ENCODE measurements around the gene BRD3OS. TPM values are rescaled to one million over a fixed set of nuclear protein-coding genes. Genes with fewer than 3 reads are reported as not detected.
"Not testable (repeated sequence)": the region's sequence is repeated elsewhere in the genome, so short reads cannot be mapped to it uniquely, and the experiment has no call there.

The BRD3OS gene
- polyA plus RNA-seq, 1 donor = 8.4 TPM

DNA sequence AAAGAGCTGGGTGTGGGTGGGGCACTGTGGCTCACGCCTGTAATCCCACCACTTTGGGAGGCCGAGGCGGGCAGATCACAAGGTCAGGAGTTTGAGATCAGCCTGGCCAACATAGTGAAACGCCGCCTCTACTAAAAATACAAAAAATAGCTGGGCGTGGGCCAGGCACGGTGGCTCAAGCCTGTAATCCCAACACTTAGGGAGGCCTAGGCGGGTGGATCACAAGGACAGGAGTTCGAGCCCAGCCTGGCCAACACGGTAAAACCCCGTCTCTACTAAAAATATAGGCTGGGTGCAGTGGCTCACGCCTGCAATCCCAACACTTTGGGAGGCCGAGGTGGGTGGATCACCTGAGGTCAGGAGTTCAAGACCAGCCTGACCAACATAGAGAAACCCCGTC is 36.5 kb upstream of the BRD3OS start:
- not testable (repeated sequence) for H3K9me3 ChIP-seq (ENCODE audit: control insufficient read depth, low read depth, low read length); H3K4me3 ChIP-seq (ENCODE audit: low read length); DNase-seq; H3K27me3 ChIP-seq (ENCODE audit: control insufficient read depth, insufficient read depth, low read length); H3K27ac ChIP-seq (ENCODE audit: low read length)
- H3K4me1 ChIP-seq (ENCODE audit: control insufficient read depth, insufficient read depth, low read length) = peaks cover 28% of the 10 kb centered on the region
- H3K36me3 ChIP-seq (ENCODE audit: control insufficient read depth, insufficient read depth, low read length) = peaks cover 12% of the 10 kb centered on the region
- WGBS (ENCODE audit: insufficient coverage, low lambda C conversion rate) = no CpG with 5 or more reads among the region's 14 CpGs

DNA sequence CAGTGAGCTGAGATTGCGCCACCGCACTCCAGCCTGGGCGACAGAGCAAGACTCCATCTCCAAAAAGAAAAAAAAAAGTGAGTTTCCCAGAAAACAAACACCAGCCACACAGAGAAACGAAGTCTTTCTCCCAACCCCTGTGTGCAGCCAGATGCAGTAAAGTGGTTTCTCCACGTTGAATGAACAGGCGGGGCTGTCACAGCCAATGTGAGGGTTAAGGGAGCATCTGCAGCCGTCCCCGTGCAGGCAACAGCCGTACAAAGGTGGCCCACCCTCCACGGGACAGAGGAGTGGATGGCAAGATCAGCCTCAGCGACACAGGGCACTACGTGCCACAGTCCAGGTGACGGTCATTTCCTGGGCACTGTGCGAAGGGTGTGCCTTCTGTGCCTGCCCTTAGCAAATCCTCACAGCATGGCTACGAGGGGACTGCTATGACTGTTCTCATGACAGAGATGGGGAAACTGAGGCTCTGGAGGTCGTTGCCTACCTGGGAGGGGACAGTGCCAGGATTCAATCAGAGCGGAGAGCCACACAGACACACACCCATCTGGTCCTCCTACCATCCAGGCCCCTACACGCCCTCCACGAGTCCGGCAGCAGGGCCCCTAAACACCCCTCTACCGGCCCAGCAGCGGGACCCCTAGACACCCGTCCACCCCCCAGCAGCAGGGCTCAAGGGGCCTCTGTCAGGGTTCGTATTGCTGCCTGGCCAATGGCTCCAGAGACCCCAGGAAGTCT is 35.5 kb upstream of the BRD3OS start:
- peak in 1 of 2 donors; percentile 47 for DNase-seq
- H3K27ac ChIP-seq (ENCODE audit: low read length) = peak overlapping the region; percentile 100
- WGBS (ENCODE audit: insufficient coverage, low lambda C conversion rate) = no CpG with 5 or more reads among the region's 24 CpGs
- peaks cover 34% of the 10 kb centered on the region for H3K4me1 ChIP-seq (ENCODE audit: control insufficient read depth, insufficient read depth, low read length)
- peaks cover 2% of the 10 kb centered on the region for H3K9me3 ChIP-seq (ENCODE audit: control insufficient read depth, low read depth, low read length)
- no peaks in the 10 kb centered on the region for H3K27me3 ChIP-seq (ENCODE audit: control insufficient read depth, insufficient read depth, low read length)
- peak overlapping the region; percentile 67 for H3K4me3 ChIP-seq (ENCODE audit: low read length)
- H3K36me3 ChIP-seq (ENCODE audit: control insufficient read depth, insufficient read depth, low read length) = peaks cover 12% of the 10 kb centered on the region

DNA sequence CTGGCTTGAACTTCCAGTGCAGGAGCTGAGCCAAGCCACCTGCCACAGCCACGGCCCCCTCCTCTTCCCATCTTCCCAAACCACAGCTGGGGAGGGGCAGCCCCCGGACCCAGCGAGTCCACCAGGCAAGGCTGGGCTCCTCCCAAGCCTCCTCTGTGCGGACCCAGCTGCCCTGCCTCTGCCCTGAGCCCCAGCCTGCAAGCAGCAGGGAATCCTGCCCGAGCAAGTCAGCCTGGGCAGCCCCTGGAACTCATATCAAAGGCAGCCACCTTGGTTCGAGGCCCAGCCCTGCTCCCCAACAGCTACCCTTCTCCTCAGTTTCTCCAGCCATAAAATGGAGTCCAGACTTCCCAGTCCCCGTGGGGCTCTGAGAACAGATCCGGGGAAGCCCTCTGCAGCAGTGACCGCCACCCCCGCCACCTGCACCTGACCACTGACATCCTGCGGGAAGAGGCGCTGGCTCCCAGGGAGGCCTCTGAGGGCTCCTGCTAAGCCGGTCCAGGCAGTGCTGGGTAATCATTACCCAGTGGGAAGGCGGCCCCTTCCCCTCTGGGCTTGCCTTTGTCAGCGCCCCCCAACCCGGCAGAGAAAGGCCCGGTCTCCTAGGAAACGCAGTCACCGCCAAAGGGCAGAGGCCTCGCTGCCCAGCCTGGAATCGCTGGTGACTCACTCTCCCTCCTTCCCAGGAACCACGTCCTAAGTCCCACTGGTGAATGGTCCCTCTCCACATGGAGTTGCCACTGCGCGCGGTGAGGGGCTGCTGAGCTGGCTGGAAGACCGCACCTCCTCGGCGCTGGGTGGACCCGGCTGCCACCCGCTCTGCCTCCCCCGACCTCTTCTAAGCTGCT is 34.7 kb upstream of the BRD3OS start:
- DNase-seq = peak; percentile 96 to 98
- H3K27me3 ChIP-seq (ENCODE audit: control insufficient read depth, insufficient read depth, low read length) = no peaks in the 10 kb centered on the region
- H3K9me3 ChIP-seq (ENCODE audit: control insufficient read depth, low read depth, low read length) = peaks cover 2% of the 10 kb centered on the region
- H3K27ac ChIP-seq (ENCODE audit: low read length) = peak overlapping the region; percentile 100
- H3K4me1 ChIP-seq (ENCODE audit: control insufficient read depth, insufficient read depth, low read length) = peaks cover 31% of the 10 kb centered on the region
- peak overlapping the region; percentile 67 for H3K4me3 ChIP-seq (ENCODE audit: low read length)
- H3K36me3 ChIP-seq (ENCODE audit: control insufficient read depth, insufficient read depth, low read length) = peaks cover 12% of the 10 kb centered on the region
- WGBS (ENCODE audit: insufficient coverage, low lambda C conversion rate) = no CpG with 5 or more reads among the region's 31 CpGs

DNA sequence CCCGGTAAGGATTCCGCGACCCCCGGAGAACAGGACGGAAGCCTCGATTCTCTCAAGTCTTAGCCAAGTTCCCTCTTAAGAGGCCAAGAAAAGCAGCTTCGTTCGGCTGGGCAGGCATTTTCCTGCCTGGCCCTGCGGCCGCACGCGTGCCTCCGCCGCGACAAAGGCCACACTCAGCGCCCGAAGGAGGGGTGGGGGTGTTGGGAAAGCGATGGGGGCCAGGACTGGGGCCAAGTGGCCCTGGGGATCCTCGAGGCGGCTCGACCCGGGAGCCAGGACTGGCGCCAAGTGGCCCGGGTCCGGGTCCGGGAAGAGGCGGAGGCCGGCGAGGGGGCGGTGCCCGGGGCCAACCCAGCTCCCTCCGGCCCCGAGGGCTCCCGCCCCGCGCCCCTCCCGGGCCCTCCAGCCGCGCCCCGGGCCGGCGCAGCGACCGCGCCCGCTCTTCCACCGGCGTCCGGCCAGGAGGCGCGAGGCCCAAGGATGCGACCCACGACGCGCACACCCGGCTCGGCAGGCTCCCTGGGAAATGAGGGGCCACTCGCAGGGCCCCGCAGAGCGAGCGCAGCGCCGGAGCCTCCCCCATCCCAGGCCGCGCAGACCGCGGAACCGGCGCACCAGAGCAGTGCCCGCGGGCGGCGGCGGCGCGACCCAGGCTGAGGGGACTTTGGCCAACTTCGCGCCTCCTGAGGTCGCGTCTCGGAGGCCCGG is 33.9 kb upstream of the BRD3OS start:
- no CpG with 5 or more reads among the region's 82 CpGs for WGBS (ENCODE audit: insufficient coverage, low lambda C conversion rate)
- peaks cover 31% of the 10 kb centered on the region for H3K4me1 ChIP-seq (ENCODE audit: control insufficient read depth, insufficient read depth, low read length)
- peak overlapping the region; percentile 100 for H3K27ac ChIP-seq (ENCODE audit: low read length)

DNA sequence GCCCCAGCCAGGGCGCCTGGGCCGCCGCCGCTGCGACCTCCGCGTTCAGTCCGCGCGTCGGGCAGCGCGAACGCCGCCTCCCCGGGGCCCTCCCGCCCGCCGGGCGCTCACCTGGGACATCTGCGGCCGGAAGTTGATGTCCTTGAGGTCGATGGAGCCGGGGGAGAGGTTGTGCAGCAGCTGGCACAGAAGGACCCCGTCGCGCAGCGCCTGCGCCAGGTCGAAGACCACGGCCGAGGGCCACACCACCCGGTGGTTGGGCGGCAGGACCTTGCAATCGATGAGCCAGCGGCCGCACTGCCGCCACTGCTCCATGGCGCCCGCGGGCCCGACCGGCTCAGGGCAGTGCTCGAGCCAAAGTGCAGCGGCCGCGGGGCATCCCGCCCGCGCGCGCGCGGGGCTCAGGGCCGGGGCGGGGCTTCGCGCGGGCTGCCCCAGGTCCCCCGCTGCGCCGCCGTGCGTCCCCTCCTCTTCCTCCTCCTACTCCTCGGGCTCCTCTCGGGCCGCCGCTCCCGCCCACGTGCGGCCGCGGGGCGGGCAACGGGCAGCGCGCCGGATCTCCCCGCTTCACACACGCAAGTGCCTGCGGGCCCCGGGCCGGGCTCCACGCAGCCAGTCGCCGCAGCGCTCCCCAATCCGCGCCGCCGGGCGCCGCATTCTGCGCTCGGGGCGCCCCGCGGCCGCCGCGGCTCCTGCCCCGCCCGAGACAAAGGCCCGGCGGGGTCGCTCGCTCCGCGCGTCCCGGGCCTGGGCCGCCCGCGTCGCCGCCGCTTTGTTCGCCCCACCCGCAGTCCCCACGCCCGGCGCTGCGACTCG is 33.1 kb upstream of the BRD3OS start, which contains the start of gene VAV2:
TSS of gene VAV2 (minus strand) at position 361 of the 816 bp plus-strand sequence. CDS start at position 315, 46 bp downstream.
- H3K4me3 ChIP-seq (ENCODE audit: low read length) = peak within 1 kb of the TSS; percentile 79
- WGBS (ENCODE audit: insufficient coverage, low lambda C conversion rate) = no CpG with 5 or more reads among the region's 124 CpGs
- DNase-seq = peak in 1 of 2 donors; percentile 81

More for the DNA sequence above, 33.9 kb upstream of the BRD3OS start:
- Histone ChIP-seq H3K27me3 (ENCODE audit: control insufficient read depth, insufficient read depth, low read length) (no peaks in the 10 kb centered on the region), H3K4me3 (ENCODE audit: low read length) (peak overlapping the region; percentile 67), H3K36me3 (ENCODE audit: control insufficient read depth, insufficient read depth, low read length) (peaks cover 9% of the 10 kb centered on the region), H3K9me3 (ENCODE audit: control insufficient read depth, low read depth, low read length) (peaks cover 2% of the 10 kb centered on the region)
- peak in 1 of 2 donors; percentile 67 for DNase-seq

DNA sequence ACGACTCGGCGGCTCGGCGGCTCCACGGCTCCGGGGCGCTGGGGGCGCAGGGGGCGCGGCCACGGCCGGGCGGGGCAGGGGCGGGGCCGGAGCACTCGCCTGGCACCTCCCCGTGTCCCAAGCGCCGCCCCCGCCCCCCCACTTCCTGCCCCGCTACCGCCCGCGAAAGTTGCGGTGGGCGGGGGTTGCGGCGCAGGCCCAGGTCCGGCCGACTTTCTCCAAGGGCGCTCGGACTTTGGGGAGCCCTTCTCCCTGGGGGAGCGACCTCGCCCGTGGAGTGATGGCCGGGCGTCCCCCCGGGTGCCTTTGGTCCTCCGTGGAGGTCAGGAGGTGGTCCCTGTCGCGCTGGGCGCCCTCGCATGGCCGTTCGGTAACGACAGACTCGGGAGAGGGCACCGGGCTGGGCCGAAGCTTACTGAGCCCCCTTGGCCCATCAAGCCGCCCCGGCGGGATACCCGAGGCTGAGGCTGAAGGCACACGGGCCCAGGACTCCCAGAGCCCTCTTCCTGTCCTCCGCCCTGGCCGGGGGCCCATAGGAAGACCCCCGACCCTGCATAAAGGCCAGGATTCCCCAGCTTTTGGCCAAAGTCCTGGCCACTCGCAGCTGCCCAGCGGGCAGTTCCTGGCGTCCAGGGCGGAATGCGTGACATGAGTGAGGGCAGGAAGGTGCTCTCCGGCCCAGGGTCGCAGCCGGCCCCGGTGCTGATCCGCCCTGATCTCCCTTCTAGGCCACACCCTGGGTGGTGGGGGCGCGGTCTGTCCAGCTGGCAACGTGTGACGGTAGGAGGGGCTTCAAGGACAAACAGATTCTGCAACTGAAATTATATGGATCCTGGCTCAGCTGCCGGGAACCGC is 32.3 kb upstream of the BRD3OS start:
- H3K4me3 ChIP-seq (ENCODE audit: low read length) = peak overlapping the region; percentile 79
- H3K9me3 ChIP-seq (ENCODE audit: control insufficient read depth, low read depth, low read length) = peaks cover 2% of the 10 kb centered on the region
- no peaks in the 10 kb centered on the region for H3K27me3 ChIP-seq (ENCODE audit: control insufficient read depth, insufficient read depth, low read length)
- DNase-seq = peak; percentile 76 to 88
- peak overlapping the region; percentile 90 for H3K27ac ChIP-seq (ENCODE audit: low read length)
- H3K4me1 ChIP-seq (ENCODE audit: control insufficient read depth, insufficient read depth, low read length) = peaks cover 25% of the 10 kb centered on the region
- peaks cover 3% of the 10 kb centered on the region for H3K36me3 ChIP-seq (ENCODE audit: control insufficient read depth, insufficient read depth, low read length)
- no CpG with 5 or more reads among the region's 74 CpGs for WGBS (ENCODE audit: insufficient coverage, low lambda C conversion rate)

More for the DNA sequence above, 33.1 kb upstream of the BRD3OS start, which contains the start of gene VAV2:
- Histone ChIP-seq H3K36me3 (ENCODE audit: control insufficient read depth, insufficient read depth, low read length) (peaks cover 8% of the 10 kb centered on the region), H3K27me3 (ENCODE audit: control insufficient read depth, insufficient read depth, low read length) (no peaks in the 10 kb centered on the region), H3K4me1 (ENCODE audit: control insufficient read depth, insufficient read depth, low read length) (peaks cover 29% of the 10 kb centered on the region), H3K27ac (ENCODE audit: low read length) (peak within 1 kb of the TSS; percentile 100), H3K9me3 (ENCODE audit: control insufficient read depth, low read depth, low read length) (peaks cover 2% of the 10 kb centered on the region)

DNA sequence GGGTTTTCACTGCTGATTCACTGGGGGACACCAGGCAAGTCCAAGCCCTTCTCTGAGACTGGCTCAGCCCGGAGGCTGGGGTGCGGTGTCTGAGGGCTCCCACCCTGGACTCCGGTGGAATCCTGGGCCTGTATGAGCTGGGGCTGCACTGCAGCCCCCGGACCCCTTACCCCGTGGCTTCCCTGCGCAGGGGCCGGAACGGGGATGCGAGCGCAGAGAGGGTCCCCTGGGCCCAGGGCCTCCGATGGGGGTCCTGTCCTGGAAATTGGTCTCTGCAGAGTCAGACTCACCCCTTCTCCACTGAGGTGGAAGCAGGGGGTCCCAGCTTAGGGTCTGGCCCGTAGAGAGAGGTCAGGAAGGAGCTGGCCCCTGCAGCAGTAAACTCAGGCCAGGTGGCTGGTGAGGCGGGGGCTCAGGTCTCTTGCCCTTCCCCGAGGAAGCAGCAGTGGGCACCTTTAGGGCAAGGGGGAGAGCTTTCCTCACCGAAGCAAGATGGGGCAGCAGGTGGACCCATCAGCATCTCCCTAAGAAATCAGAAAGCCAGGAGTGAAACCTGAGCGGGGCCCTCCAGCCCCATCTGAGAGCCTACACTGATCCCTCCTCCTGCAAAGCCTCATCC is 31.5 kb upstream of the BRD3OS start:
- Histone ChIP-seq H3K27ac (ENCODE audit: low read length) (peak overlapping the region; percentile 90), H3K27me3 (ENCODE audit: control insufficient read depth, insufficient read depth, low read length) (no peaks in the 10 kb centered on the region), H3K36me3 (ENCODE audit: control insufficient read depth, insufficient read depth, low read length) (no peaks in the 10 kb centered on the region), H3K4me1 (ENCODE audit: control insufficient read depth, insufficient read depth, low read length) (peaks cover 20% of the 10 kb centered on the region), H3K4me3 (ENCODE audit: low read length) (peak overlapping the region; percentile 79), H3K9me3 (ENCODE audit: control insufficient read depth, low read depth, low read length) (peaks cover 2% of the 10 kb centered on the region)
- DNase-seq = no peak
- no CpG with 5 or more reads among the region's 16 CpGs for WGBS (ENCODE audit: insufficient coverage, low lambda C conversion rate)

DNA sequence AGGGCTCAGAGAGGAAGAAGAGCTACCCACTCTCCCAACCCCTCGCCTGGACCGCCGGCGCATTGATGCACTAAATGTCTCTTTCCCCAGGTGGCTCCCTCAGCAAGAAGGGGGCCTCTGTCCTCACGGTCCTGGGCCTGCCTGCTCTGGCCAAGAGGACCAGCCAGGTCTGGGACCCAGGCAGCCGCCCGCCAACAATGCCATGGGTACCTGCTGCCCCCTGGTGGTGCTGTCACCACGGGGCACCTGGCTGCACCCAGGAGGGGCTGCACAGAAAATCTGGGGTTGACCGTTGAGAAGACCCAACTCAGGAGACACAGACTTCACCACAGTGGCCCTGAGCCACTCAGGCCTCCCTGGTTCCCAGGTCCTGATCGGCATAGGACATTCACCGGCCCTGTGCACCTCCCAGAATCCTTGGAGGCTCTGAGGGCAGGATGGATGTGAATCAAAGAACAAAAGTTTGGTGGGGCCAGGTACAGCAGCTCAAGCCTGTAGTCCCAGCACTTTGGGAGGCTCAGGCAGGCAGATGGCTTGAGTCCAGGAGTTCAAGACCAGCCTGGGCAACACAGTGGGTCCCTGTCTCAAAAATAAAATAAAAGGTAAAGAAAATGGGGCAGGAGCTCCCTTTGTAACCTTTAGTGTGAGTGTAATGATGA is 30.8 kb upstream of the BRD3OS start:
- Histone ChIP-seq H3K36me3 (ENCODE audit: control insufficient read depth, insufficient read depth, low read length) (no peaks in the 10 kb centered on the region), H3K27ac (ENCODE audit: low read length) (no peak overlapping the region), H3K4me3 (ENCODE audit: low read length) (no peak overlapping the region), H3K9me3 (ENCODE audit: control insufficient read depth, low read depth, low read length) (peaks cover 2% of the 10 kb centered on the region), H3K4me1 (ENCODE audit: control insufficient read depth, insufficient read depth, low read length) (peaks cover 20% of the 10 kb centered on the region), H3K27me3 (ENCODE audit: control insufficient read depth, insufficient read depth, low read length) (no peaks in the 10 kb centered on the region)
- peak in 1 of 2 donors; percentile 58 for DNase-seq
- WGBS (ENCODE audit: insufficient coverage, low lambda C conversion rate) = no CpG with 5 or more reads among the region's 11 CpGs
